DMS79 treated with DMSO at 0.1 percent for 48 hours (cell line): ENCODE measurements around the gene ADA.
"Not testable (repeated sequence)": the region's sequence is repeated elsewhere in the genome, so short reads cannot be mapped to it uniquely, and the experiment has no call there.

Experiments used
- DNase-seq: peaks from one replicate; lab custom pipeline; 2025; lab: John Stamatoyannopoulos, UW

ADA gene

GRCh38 chr20:44599715-44600114 lies 51.8 kb downstream of the ADA start:
- no peak for DNase-seq

- DNase-seq: no peak
Measured at GRCh38 chr20:44598423-44599305, 52.8 kb downstream of the ADA start.

GRCh38 chr20:44597930-44598329 lies 53.6 kb downstream of the ADA start:
- DNase-seq: no peak

GRCh38 chr20:44597516-44597915 lies 54.0 kb downstream of the ADA start:
- DNase-seq: no peak

GRCh38 chr20:44596876-44597275 lies 54.6 kb downstream of the ADA start:
- DNase-seq: no peak

- DNase-seq: no peak
Measured at GRCh38 chr20:44596010-44596409, 55.5 kb downstream of the ADA start.

GRCh38 chr20:44594730-44595129 lies 56.8 kb downstream of the ADA start:
- no peak for DNase-seq

GRCh38 chr20:44593751-44594150 lies 57.7 kb downstream of the ADA start:
- no peak for DNase-seq

- DNase-seq: no peak
Measured at GRCh38 chr20:44592366-44592765, 59.1 kb downstream of the ADA start.

- DNase-seq: no peak
Measured at GRCh38 chr20:44590980-44591778, 60.3 kb downstream of the ADA start.

- DNase-seq: no peak
Measured at GRCh38 chr20:44589537-44589936, 62.0 kb downstream of the ADA start.

GRCh38 chr20:44588321-44588720 lies 63.2 kb downstream of the ADA start:
- DNase-seq: not testable (repeated sequence)

GRCh38 chr20:44587035-44587980 lies 64.2 kb downstream of the ADA start:
- peak; percentile 17 for DNase-seq

- no peak for DNase-seq
Measured at GRCh38 chr20:44586289-44586911, 65.1 kb downstream of the ADA start.

- no peak for DNase-seq
Measured at GRCh38 chr20:44585057-44585963, 66.2 kb downstream of the ADA start.

GRCh38 chr20:44584162-44584561 lies 67.3 kb downstream of the ADA start:
- DNase-seq: no peak

GRCh38 chr20:44583157-44583556 lies 68.3 kb downstream of the ADA start:
- DNase-seq: no peak

- no peak for DNase-seq
Measured at GRCh38 chr20:44582311-44583025, 69.0 kb downstream of the ADA start, which contains the start of gene PKIG. Gene PKIG, plus strand, starts transcription at chr20:44582579. Its CDS starts 31,978 bp downstream, at chr20:44614557.

- DNase-seq: no peak
Measured at GRCh38 chr20:44581515-44581914, 70.0 kb downstream of the ADA start.
